GM12878 (cell line): ENCODE data around the gene CYB5B. TPM values are rescaled to one million over a fixed set of nuclear protein-coding genes. Genes with fewer than 3 reads are reported as not detected.
A peak's percentile ranks its signal among the peaks of the same experiment; 100 is the strongest.

Source experiments
- CEBPZ ChIP-seq: fragments of 150-350 bp; IDR thresholded peaks from 2 replicates; pipeline ENCODE4 v1.6.1; 2016; ENCODE audit warnings: low read depth, low read length
- ESRRA ChIP-seq: IDR thresholded peaks from 2 replicates; pipeline ENCODE4 v1.6.1; 2012; ENCODE audit warnings: mild to moderate bottlenecking, low read length, improper control_type of control experiment
- HDAC6 ChIP-seq: fragments of 200-600 bp; sonication (generic); IDR thresholded peaks from one replicate; pipeline ENCODE4 v1.8.0; 2017; ENCODE audit warnings: antibody characterized with exemption; ENCODE audit not compliant: unreplicated experiment
- IKZF1 ChIP-seq: fragments of 450-650 bp; conservative IDR thresholded peaks from 2 replicates; pipeline ENCODE4 v1.6.1; 2017; ENCODE audit warnings: antibody characterized with exemption, mild to moderate bottlenecking
- MAX ChIP-seq: IDR thresholded peaks from 2 replicates; pipeline ENCODE4 v1.6.1; 2012; ENCODE audit warnings: low read depth, low read length, improper control_type of control experiment
- MTA2 ChIP-seq: fragments of 450-650 bp; IDR thresholded peaks from 2 replicates; pipeline ENCODE4 v1.6.1; 2016; ENCODE audit warnings: low read depth, mild to moderate bottlenecking, moderate library complexity
- MYB ChIP-seq: fragments of 150-350 bp; IDR thresholded peaks from 2 replicates; pipeline ENCODE4 v1.6.1; 2014; ENCODE audit warnings: mild to moderate bottlenecking, low read depth, low read length, borderline replicate concordance
- NRF1 ChIP-seq: conservative IDR thresholded peaks from 2 replicates; pipeline ENCODE4 v1.6.1; 2011; ENCODE audit warnings: mild to moderate bottlenecking, low read depth, low read length, improper control_type of control experiment
- PML ChIP-seq: IDR thresholded peaks from 2 replicates; pipeline ENCODE4 v1.6.1; 2012; ENCODE audit warnings: low read length, inconsistent platforms
- SMARCA5 ChIP-seq: fragments of 450-650 bp; IDR thresholded peaks from 2 replicates; pipeline ENCODE4 v1.6.1; 2017; ENCODE audit warnings: mild to moderate bottlenecking
- polyA plus RNA-seq, 11 experiments: library from polyadenylated mRNA; depleted of rRNA in 4 of 11; unstranded in 6 of 11; stranded (reverse) in 5 of 11; fragments of >200 nt; fragmentation: Nextera tagmentation in 4 of 11; fragmentation: Illumina TruSeq in 1 of 11; extraction: Ambion mirVana in 4 of 11; extraction: Trizol in 1 of 11; gene quantifications; 1 replicate in 1 of 11; 2 replicates in 10 of 11; pipeline versions ENCODE4 v1.2.1 to v1.2.3, GENCODE V29; 2011 to 2016; ENCODE audit warnings: inconsistent platforms in 2 of 11, missing spikeins in 2 of 11, low read depth in 1 of 11
- total RNA-seq, 4 experiments: library from RNA; depleted of rRNA in 3 of 4; stranded (reverse); fragments of >200 nt in 3 of 4; fragmentation: Illumina TruSeq in 1 of 4; extraction: Trizol in 1 of 4; gene quantifications; 2 replicates each; pipeline versions ENCODE4 v1.2.1 to v1.2.3, GENCODE V29; 2013 to 2021

Gene CYB5B
- total and polyA plus RNA-seq, 10 of the 15 experiments (the other 5 are each of a cell fraction or from before 2014, with no cell fraction given), result 145 to 305 (median 179) TPM

GRCh38 chr16:69469807-69470561 is 45.6 kb downstream of the CYB5B start (continued):
- no peak for TF ChIP-seq MYB
- TF ChIP-seq ESRRA, result no peak
- peak; percentile 99 for TF ChIP-seq IKZF1
- peak; percentile 94 for TF ChIP-seq MTA2
- peak; percentile 90 for TF ChIP-seq SMARCA5
- no peak for TF ChIP-seq CEBPZ
- no peak for TF ChIP-seq PML
- TF ChIP-seq MAX, result no peak
- no peak for TF ChIP-seq HDAC6
- no peak for TF ChIP-seq NRF1
- TF ChIP-seq, all 136 proteins: peak for 45
